ENCODE data around the gene KLK11. TPM values are rescaled to one million over a fixed set of nuclear protein-coding genes. Genes with fewer than 3 reads are reported as not detected.

Gene KLK11
- total and polyA plus RNA-seq, 2 of the 8 experiments (the other 6 are each of a cell fraction or from before 2014, with no cell fraction given), result 0.45 TPM; not detected in 1

- TF ChIP-seq RAD21 (IDR thresholded peaks at IDR 0.05 in 1 of 2, conservative IDR thresholded peaks at IDR 0.05 in 1 of 2; ENCODE audit: low read depth in 2 of 2, low read length in 2 of 2), result no peak
- TF ChIP-seq SP4 (IDR thresholded peaks at IDR 0.05; ENCODE audit: low read length), result no peak
- no peak for TF ChIP-seq FOSL1 (IDR thresholded peaks at IDR 0.05; ENCODE audit: insufficient read depth, low read depth, low read length)
- TF ChIP-seq JUN (IDR thresholded peaks at IDR 0.05; ENCODE audit: low read depth, low read length), result no peak
- no peak for TF ChIP-seq BACH1 (IDR thresholded peaks at IDR 0.05; ENCODE audit: low read length)
- no peak for TF ChIP-seq TBP (IDR thresholded peaks at IDR 0.05; ENCODE audit: low read depth, low read length)
- TF ChIP-seq SAP30 (IDR thresholded peaks at IDR 0.05; ENCODE audit: insufficient read depth, insufficient replicate concordance, low read length), result no peak
Observed at GRCh38 chr19:50974702-50975556, 51.5 kb downstream of the KLK11 start (continued).

Measured in H1 (cell line).